ENCODE data around the gene TEX19. TPM values are rescaled to one million over a fixed set of nuclear protein-coding genes. Genes with fewer than 3 reads are reported as not detected.

The TEX19 gene
- total and polyA plus RNA-seq, 2 of the 4 experiments (the other 2 are of a cell fraction), result under 0.01 to 0.03 TPM

DNA sequence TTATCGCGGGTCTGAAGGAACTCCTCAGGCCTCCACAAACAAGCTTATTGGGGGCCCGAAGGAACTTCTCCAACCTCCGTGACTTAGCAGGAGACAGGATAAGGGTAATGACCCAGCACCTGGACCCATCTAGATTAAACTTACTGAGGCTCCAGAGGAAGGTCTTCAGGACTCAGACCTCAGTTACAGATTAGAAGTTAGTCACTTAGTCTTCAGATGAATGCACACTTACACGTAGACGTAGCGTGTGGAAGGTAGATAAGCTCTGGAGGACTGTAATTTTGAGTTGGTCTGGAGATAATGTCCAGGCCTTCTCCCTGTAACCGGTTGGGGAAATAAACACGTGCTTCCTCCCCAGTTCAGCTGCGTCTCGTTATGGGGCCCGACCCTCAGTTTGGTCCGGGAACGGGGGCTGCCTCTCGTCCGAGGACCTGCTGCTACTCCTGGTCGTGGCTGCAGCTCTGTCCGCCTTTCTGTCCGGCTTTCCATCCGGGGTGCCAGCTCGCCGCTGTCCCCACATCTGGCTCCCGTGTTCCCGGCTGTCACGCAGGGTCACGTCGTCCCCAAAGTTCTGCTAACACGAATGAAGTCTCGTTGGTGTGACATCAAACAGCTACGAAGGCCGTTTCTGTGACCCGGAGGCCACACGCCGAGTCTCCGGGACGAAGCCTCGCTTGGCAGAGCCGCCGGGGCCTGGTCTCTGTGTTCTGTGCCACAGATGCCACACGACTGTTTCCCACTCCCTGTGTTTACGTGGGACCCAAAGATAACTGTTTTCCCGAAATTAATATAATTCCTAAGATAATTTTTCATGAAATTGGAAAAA lies 13.7 kb upstream of the TEX19 start:
- no peak overlapping the region for H3K4me3 ChIP-seq (ENCODE audit: insufficient read depth, low read depth, low read length)
- ATAC-seq (ENCODE audit: low read depth), result no peak
- H4K91ac ChIP-seq (ENCODE audit: insufficient read depth, low read depth, low read length), result no peak overlapping the region
- dilution Hi-C loops (cut with HindIII; ENCODE audit: low sequenced_read_pairs, unreplicated experiment), result no loop called here
- no peak overlapping the region for H3K4ac ChIP-seq (ENCODE audit: low read depth, low read length)
- H3K4me2 ChIP-seq (ENCODE audit: low read depth, low read length), result no peak overlapping the region
- no peaks in the 10 kb centered on the region for H3K9me1 ChIP-seq (ENCODE audit: insufficient read depth, low read length)
- no peak for DNase-seq
- no peak overlapping the region for H3K18ac ChIP-seq (ENCODE audit: low read depth, low read length)
- no peak overlapping the region for H2BK15ac ChIP-seq (ENCODE audit: low read depth, low read length)
- in situ Hi-C loops (cut with MboI; ENCODE audit: low sequenced_read_pairs), result no loop called here
- H3K9ac ChIP-seq (ENCODE audit: low read depth, low read length), result no peak overlapping the region
- H2BK120ac ChIP-seq (ENCODE audit: low read depth, low read length), result no peak overlapping the region
- H2BK20ac ChIP-seq (ENCODE audit: low read depth, low read length), result no peak overlapping the region
- TF ChIP-seq SMC3 (IDR thresholded peaks at IDR 0.05; ENCODE audit: low read depth, low read length) (no peak), POLR2A (IDR thresholded peaks at IDR 0.05; ENCODE audit: low read depth, low read length) (no peak), MXI1 (IDR thresholded peaks at IDR 0.05; ENCODE audit: borderline replicate concordance, low read depth, low read length) (no peak), CTCF (conservative IDR thresholded peaks at IDR 0.05; ENCODE audit: low read depth, low read length) (no peak), ELK1 (IDR thresholded peaks at IDR 0.05; ENCODE audit: borderline replicate concordance, low read depth, low read length) (no peak)
- TF ChIP-seq, protein P1, sequence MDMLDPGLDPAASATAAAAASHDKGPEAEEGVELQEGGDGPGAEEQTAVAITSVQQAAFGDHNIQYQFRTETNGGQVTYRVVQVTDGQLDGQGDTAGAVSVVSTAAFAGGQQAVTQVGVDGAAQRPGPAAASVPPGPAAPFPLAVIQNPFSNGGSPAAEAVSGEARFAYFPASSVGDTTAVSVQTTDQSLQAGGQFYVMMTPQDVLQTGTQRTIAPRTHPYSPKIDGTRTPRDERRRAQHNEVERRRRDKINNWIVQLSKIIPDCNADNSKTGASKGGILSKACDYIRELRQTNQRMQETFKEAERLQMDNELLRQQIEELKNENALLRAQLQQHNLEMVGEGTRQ (IDR thresholded peaks at IDR 0.05; ENCODE audit: low read depth, low read length), result no peak
- H3K56ac ChIP-seq (ENCODE audit: extremely low read depth, insufficient read depth, low read length), result no peak overlapping the region
- WGBS, 2 experiments (ENCODE audit: extremely low coverage in 2 of 2, insufficient read length in 1 of 2), result 82% methylated on average over 13 of the region's 42 CpGs; no CpG with 5 or more reads in 1 of the 2 experiments
- H3K14ac ChIP-seq (replicated peaks; ENCODE audit: low read depth, low read length), result no peak overlapping the region
- intact Hi-C loops (cut with micrococcal nuclease), result no loop called here
- no peak overlapping the region for H3K27ac ChIP-seq (ENCODE audit: insufficient read depth, low read length)
- no peak overlapping the region for H2BK5ac ChIP-seq (ENCODE audit: low read depth, low read length, poor library complexity, severe bottlenecking)
- H4K20me1 ChIP-seq (ENCODE audit: insufficient read depth, low read length), result no peaks in the 10 kb centered on the region
- no peak overlapping the region for H3K23ac ChIP-seq (ENCODE audit: low read depth, low read length)
- ChIA-PET POLR2A (ENCODE audit: unreplicated experiment) (no interaction called here), CTCF (interaction anchor here (0.6 kb wide), 1 partner anchor 103 kb away, joined by 3 read pairs; no protein-coding TSS in a partner anchor)
- no peak overlapping the region for H4K5ac ChIP-seq (ENCODE audit: low read depth, low read length)
- no peaks in the 10 kb centered on the region for H3K9me3 ChIP-seq (ENCODE audit: control insufficient read depth, insufficient read depth, low read length)
- no peaks in the 10 kb centered on the region for H3K79me1 ChIP-seq (ENCODE audit: low read depth in 1 of 2, low read length in 2 of 2)
- H2AK5ac ChIP-seq (ENCODE audit: low read depth, low read length), result no peak overlapping the region
- H2AFZ ChIP-seq (replicated peaks; ENCODE audit: low read length, poor library complexity), result no peak overlapping the region
- H3K27me3 ChIP-seq (ENCODE audit: control insufficient read depth, insufficient read depth, low read length), result peaks cover 20% of the 10 kb centered on the region
- H2AK9ac ChIP-seq (replicated peaks; ENCODE audit: low read depth, low read length, poor library complexity), result no peak overlapping the region
- BruUV-seq (replicated peaks), result no TSS peak
- H4K8ac ChIP-seq (ENCODE audit: low read depth in 2 of 2, low read length in 2 of 2), result no peak overlapping the region
- no peaks in the 10 kb centered on the region for H3K36me3 ChIP-seq (ENCODE audit: control insufficient read depth, insufficient read depth, low read length)
- no peaks in the 10 kb centered on the region; the same call in 1 of the 2 replicates for H3K4me1 ChIP-seq (ENCODE audit: control insufficient read depth, insufficient read depth, low read length)

All from IMR-90 (cell line).